HAP-1 (cell line): ENCODE results near the gene STIL.
"Not testable (repeated sequence)": the region's sequence is repeated elsewhere in the genome, so short reads cannot be mapped to it uniquely, and the experiment has no call there.

ENCODE experiments used
- DNase-seq, 2 experiments: peaks; one replicate each; pipeline ENCODE4 v3.0.0-alpha.2; 2016 to 2020; ENCODE audit warnings: low spot score in 2 of 2
- H3K27me3 ChIP-seq: fragments of 250-450 bp; sonication (Bioruptor Pico); 2 replicates; pipeline ENCODE4 v1.5.1; 2020; ENCODE audit warnings: low read depth, mild to moderate bottlenecking, moderate library complexity
- H3K36me3 ChIP-seq: fragments of 250-450 bp; sonication (Bioruptor Pico); replicated peaks from 2 replicates; pipeline ENCODE4 v1.5.1; 2020; ENCODE audit warnings: mild to moderate bottlenecking
- H3K4me1 ChIP-seq: fragments of 250-450 bp; sonication (Bioruptor Pico); 2 replicates; pipeline ENCODE4 v1.5.1; 2020; ENCODE audit warnings: mild to moderate bottlenecking
- H3K4me3 ChIP-seq: fragments of 250-450 bp; sonication (Bioruptor Pico); 2 replicates; pipeline ENCODE4 v1.5.1; 2020; ENCODE audit warnings: mild to moderate bottlenecking, moderate library complexity
- H3K9me3 ChIP-seq: fragments of 250-450 bp; sonication (Bioruptor Pico); 2 replicates; pipeline ENCODE4 v1.5.1; 2020; ENCODE audit warnings: mild to moderate bottlenecking, moderate library complexity
- in situ Hi-C: fragments of 300-500 bp; cut with MboI; formaldehyde crosslinking; loops from 3 replicates; pipeline ENCODE4 v1.14.3; 2020; ENCODE audit warnings: low sequenced_read_pairs, inconsistent platforms, mixed read lengths

STIL gene

DNA sequence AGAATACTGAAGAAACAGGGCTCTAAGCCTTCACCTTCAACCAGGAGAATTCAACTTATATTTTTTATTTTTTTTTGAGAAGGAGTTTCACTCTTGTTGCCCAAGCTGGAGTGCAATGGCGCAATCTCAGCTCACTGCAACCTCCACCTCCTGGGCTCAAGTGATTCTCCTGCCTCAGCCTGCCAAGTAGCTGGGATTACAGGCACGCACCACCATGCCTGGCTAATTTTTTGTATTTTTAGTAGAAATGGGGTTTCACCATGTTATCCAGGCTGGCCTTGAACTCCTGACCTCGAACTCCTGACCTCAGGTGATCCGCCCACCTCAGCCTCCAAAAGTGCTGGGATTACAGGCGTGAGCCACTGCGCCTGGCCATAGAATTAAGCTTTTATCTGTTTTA lies 19.1 kb downstream of the STIL start:
- H3K36me3 ChIP-seq, result peaks cover 53% of the 10 kb centered on the region
- H3K4me3 ChIP-seq, H3K4me1 ChIP-seq, in situ Hi-C loops, DNase-seq, H3K27me3 ChIP-seq, H3K9me3 ChIP-seq: not testable (repeated sequence)

DNA sequence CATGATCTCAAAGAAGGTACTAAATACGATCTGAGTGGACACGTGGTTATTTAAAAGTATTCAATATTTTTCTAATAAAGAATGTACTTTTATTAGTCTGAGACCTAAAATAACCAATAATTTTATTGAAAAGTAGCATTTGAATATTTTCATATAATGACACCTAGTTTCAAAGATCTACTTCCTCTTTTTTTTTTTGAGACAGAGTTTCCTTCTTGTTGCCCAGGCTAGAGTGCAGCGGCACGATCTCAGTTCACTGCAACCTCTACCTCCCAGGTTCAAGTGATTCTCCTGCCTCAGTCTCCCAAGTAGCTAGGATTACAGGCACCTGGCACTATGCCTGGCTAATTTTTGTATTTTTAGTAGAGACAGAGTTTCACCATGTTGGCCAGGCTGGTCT lies 25.8 kb downstream of the STIL start:
- H3K27me3 ChIP-seq, H3K4me1 ChIP-seq, H3K4me3 ChIP-seq, in situ Hi-C loops, H3K9me3 ChIP-seq, DNase-seq: not testable (repeated sequence)
- H3K36me3 ChIP-seq, result peaks cover 50% of the 10 kb centered on the region

DNA sequence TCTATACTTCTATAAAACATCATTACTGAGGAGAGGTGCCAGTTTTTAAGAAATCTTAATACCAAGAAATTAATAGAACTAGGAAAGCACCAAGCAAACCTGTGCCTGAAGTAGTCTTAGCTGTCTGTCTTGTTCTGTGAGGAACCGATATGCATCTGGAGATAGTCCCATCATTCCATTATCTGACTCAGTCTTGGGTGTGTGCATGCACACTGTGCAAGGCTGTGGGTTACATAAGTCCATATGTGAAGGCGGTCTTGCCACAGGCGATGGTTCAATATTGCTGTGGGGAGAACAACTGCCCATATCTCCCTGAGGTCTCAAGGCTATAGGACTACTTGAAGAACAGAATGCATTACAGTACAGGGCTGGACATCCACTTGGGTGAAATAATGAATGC lies 33.8 kb downstream of the STIL start:
- in situ Hi-C loops, result no loop called here
- DNase-seq, result no peak
- H3K36me3 ChIP-seq, result peaks cover 57% of the 10 kb centered on the region
- no peaks in the 10 kb centered on the region for H3K4me1 ChIP-seq
- H3K9me3 ChIP-seq, result no peaks in the 10 kb centered on the region
- no peaks in the 10 kb centered on the region for H3K27me3 ChIP-seq
- H3K4me3 ChIP-seq, result no peak overlapping the region

DNA sequence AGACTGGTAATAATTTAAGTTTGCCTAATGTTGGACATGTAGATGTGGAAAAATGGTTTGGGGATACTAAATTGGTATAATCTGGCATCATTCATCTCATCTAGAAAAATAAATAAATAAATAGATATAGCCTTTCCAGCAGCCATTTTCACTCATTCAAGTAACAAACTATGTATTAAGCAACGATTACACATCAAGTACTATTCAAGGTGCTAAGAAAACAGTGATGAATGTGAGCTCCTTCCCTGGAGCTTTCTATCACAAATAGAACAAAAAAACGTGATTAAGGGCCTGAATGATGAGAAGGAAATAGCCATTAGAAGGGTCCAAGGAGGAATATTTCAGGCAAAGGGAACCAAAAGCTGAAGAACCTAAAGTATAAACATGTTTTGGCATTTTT lies 37.1 kb downstream of the STIL start:
- DNase-seq, result no peak
- Histone ChIP-seq H3K27me3 (no peaks in the 10 kb centered on the region), H3K36me3 (peaks cover 53% of the 10 kb centered on the region), H3K4me3 (no peak overlapping the region), H3K9me3 (no peaks in the 10 kb centered on the region), H3K4me1 (no peaks in the 10 kb centered on the region)
- in situ Hi-C loops, result no loop called here

- H3K4me3 ChIP-seq, in situ Hi-C loops, H3K4me1 ChIP-seq, H3K9me3 ChIP-seq, DNase-seq, H3K27me3 ChIP-seq: not testable (repeated sequence)
- peaks cover 54% of the 10 kb centered on the region for H3K36me3 ChIP-seq
Measured at GRCh38 chr1:47275811-47276210, 38.1 kb downstream of the STIL start.

DNA sequence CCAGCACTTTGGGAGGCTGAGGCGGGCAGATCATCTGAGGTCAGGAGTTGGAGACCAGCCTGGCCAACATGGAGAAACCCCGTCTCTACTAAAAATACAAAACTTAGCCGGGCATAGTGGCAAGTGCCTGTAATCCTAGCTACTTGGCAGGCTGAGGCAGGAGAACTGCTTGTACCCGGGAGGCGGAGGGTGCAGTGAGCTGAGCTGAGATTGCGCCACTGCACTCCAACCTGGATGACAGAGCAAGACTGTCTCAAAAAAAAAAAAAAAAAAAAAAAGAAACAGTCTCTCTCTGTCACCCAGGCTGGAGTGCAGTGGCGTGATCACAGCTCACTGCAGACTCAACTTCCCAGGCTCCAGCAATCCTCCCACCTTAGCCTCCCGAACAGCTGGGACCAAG lies 48.4 kb downstream of the STIL start:
- peaks cover 50% of the 10 kb centered on the region for H3K36me3 ChIP-seq

GRCh38 chr1:47262787-47263413 lies 51.0 kb downstream of the STIL start:
- Histone ChIP-seq H3K4me1 (no peaks in the 10 kb centered on the region), H3K27me3 (no peaks in the 10 kb centered on the region), H3K9me3 (no peaks in the 10 kb centered on the region), H3K4me3 (no peak overlapping the region), H3K36me3 (peaks cover 50% of the 10 kb centered on the region)
- peak; percentile 47 to 65 for DNase-seq
- in situ Hi-C loops, result loop anchor here (5.0 kb wide), 1 partner anchor 71 kb away; the partner anchor contains the start of gene PDZK1IP1

More for the DNA sequence above, 48.4 kb downstream of the STIL start:
- in situ Hi-C loops, H3K27me3 ChIP-seq, DNase-seq, H3K9me3 ChIP-seq, H3K4me1 ChIP-seq, H3K4me3 ChIP-seq: not testable (repeated sequence)

DNA sequence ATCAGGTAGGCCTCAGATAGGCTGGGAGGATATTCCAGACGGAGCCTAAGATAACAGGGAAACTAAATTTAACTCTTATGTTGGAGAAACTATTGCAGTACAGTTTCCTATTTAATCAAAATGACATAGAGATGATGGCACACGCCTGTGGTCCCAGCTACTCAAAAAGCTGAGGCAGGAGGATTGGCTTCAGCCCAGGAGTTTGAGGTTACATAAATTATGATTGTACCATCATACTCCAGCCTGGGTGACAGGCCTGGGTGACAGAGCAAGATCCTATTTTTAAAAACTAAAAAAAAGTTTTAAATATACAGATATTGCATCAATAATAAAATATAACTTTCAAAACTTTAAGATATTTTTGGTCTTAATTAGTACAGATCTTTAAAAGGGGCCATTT lies 56.7 kb downstream of the STIL start:
- no peaks in the 10 kb centered on the region for H3K27me3 ChIP-seq
- H3K4me3 ChIP-seq, result no peak overlapping the region
- DNase-seq, result no peak
- no peaks in the 10 kb centered on the region for H3K4me1 ChIP-seq
- H3K9me3 ChIP-seq, result no peaks in the 10 kb centered on the region
- in situ Hi-C loops, result no loop called here
- peaks cover 46% of the 10 kb centered on the region for H3K36me3 ChIP-seq

DNA sequence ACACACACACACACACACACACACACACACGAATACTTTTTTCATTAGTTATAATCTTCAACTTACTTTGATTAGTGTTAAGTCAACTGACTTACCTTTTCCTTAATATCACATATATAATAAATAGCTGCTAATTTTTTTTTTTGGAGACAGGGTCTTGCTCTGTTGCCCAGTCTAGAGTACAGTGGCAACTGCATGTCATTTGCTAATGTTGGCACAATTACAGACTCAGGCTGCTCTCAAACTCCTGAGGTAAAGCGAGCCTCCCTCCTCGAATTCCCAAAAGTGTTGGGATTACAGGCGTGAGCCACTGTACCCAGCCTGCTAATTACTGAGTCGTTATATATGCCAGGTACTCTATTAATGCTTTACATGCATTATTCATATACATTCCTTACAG lies 61.2 kb downstream of the STIL start:
- in situ Hi-C loops, result no loop called here
- H3K27me3 ChIP-seq, result no peaks in the 10 kb centered on the region
- no peak for DNase-seq
- no peak overlapping the region for H3K4me3 ChIP-seq
- no peaks in the 10 kb centered on the region for H3K9me3 ChIP-seq
- H3K4me1 ChIP-seq, result no peaks in the 10 kb centered on the region
- peaks cover 40% of the 10 kb centered on the region for H3K36me3 ChIP-seq

GRCh38 chr1:47252369-47252768 lies 61.6 kb downstream of the STIL start:
- no peaks in the 10 kb centered on the region for H3K27me3 ChIP-seq
- DNase-seq, result no peak
- no peaks in the 10 kb centered on the region for H3K4me1 ChIP-seq
- H3K9me3 ChIP-seq, result no peaks in the 10 kb centered on the region
- in situ Hi-C loops, result no loop called here
- no peak overlapping the region for H3K4me3 ChIP-seq
- H3K36me3 ChIP-seq, result peaks cover 37% of the 10 kb centered on the region

DNA sequence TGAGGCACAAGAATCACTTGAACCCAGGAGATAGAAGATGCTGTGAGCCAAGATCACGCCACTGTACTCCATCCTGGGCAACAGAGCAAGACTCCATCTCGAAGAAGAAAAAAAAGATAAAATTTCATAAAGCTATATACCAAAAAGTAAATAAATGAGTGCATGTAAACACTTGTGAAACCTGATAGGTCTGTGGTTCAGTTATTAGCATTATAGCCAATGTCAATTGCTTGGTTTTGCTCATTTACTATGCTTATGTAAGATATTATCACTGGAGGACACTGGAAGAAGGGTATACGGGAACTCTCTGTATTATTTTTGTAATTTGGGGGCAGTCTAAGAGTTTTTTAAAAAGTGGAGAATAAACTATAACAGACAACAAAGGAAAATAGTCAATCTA lies 64.2 kb downstream of the STIL start:
- no peak for DNase-seq
- Histone ChIP-seq H3K4me1 (no peaks in the 10 kb centered on the region), H3K4me3 (no peak overlapping the region), H3K9me3 (no peaks in the 10 kb centered on the region), H3K36me3 (peaks cover 27% of the 10 kb centered on the region), H3K27me3 (no peaks in the 10 kb centered on the region)
- in situ Hi-C loops, result no loop called here

DNA sequence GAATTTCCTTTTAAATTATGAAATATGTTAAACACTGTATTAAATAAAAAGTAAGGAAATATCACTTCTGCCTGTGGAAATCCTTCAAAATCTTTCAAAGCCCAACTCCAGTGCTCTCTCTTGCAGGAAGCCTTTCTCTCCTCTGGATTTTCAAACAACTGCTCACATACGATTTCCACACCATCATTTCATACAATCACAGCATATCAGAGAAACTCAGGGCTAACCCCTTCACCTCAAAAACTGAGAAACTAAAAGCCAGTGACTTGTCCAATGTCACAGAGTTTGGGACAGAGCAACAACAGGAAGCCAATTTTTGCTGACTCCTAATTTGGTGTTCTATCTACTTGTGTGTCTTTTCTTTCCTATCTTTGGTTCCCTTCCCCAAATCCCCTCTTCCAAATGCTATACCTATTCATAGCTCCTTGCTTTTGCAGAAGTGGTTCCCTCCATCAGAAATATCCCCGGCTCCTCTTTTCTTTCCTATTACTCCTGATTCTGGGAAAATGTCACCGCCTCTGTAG lies 69.5 kb downstream of the STIL start:
- Histone ChIP-seq H3K4me1 (no peaks in the 10 kb centered on the region), H3K36me3 (no peaks in the 10 kb centered on the region; the same call in 1 of the 2 replicates), H3K4me3 (no peak overlapping the region), H3K9me3 (no peaks in the 10 kb centered on the region), H3K27me3 (peaks cover 6% of the 10 kb centered on the region; the same call in 1 of the 2 replicates)
- no peak for DNase-seq
- in situ Hi-C loops, result no loop called here

DNA sequence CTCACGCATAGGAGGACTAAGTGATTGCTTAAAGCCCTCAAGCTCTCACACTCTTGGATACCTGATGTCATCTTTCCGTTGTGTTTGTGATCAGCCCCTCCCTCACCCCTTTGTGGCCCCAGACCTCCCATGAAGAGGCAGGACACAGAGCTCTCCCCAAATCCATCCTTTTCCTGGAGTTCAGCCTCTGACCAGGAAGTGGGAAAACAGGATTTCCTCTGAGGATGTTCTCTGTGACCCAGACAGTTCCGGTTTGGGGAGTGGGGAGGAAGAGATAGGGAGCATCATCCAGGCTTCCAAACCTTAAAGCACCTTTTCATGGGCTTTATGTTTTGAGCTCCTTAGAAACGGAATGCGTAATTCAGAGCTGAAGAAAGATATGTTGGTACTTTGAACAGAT lies 70.0 kb downstream of the STIL start:
- peaks cover 6% of the 10 kb centered on the region; the same call in 1 of the 2 replicates for H3K27me3 ChIP-seq
- H3K36me3 ChIP-seq, result no peaks in the 10 kb centered on the region
- in situ Hi-C loops, result no loop called here
- no peaks in the 10 kb centered on the region for H3K4me1 ChIP-seq
- H3K9me3 ChIP-seq, result no peaks in the 10 kb centered on the region
- no peak overlapping the region for H3K4me3 ChIP-seq
- no peak for DNase-seq

- H3K27me3 ChIP-seq, result peaks cover 6% of the 10 kb centered on the region; the same call in 1 of the 2 replicates
- no peak for DNase-seq
- H3K4me1 ChIP-seq, result no peaks in the 10 kb centered on the region
- no peaks in the 10 kb centered on the region for H3K9me3 ChIP-seq
- in situ Hi-C loops, result no loop called here
- no peak overlapping the region for H3K4me3 ChIP-seq
- H3K36me3 ChIP-seq, result no peaks in the 10 kb centered on the region
Measured at GRCh38 chr1:47241114-47242113, 72.5 kb downstream of the STIL start.
